SU-DHL-6 (cell line): Measurements from ENCODE around the gene PCDHGB3.
"Not testable (repeated sequence)": the region's sequence is repeated elsewhere in the genome, so short reads cannot be mapped to it uniquely, and the experiment has no call there.

Experiments
- H2AFZ ChIP-seq: fragments of 200-600 bp; sonication (generic); 2 replicates; pipeline ENCODE4 v1.6.1; 2014; ENCODE audit warnings: low read depth, mild to moderate bottlenecking, moderate library complexity, mixed read lengths, antibody characterized with exemption, low read length; ENCODE audit not compliant: severe bottlenecking
- H3F3A ChIP-seq: fragments of 200-600 bp; shearing (Covaris generic); 2 replicates; pipeline ENCODE4 v1.6.0; 2016; ENCODE audit warnings: antibody characterized with exemption, mild to moderate bottlenecking; ENCODE audit not compliant: insufficient read depth
- H3K27ac ChIP-seq: fragments of 200-600 bp; sonication (generic); 2 replicates; pipeline ENCODE4 v1.5.1; 2016; ENCODE audit warnings: low read depth, mild to moderate bottlenecking, low read length, moderate library complexity, mixed read lengths
- H3K27me3 ChIP-seq: fragments of 200-600 bp; sonication (generic), shearing (Covaris generic); 2 replicates; pipeline ENCODE4 v1.6.0; 2014; ENCODE audit warnings: mild to moderate bottlenecking, low read length
- H3K36me3 ChIP-seq: fragments of 200-600 bp; sonication (generic); 2 replicates; pipeline ENCODE4 v1.6.1; 2014; ENCODE audit warnings: mild to moderate bottlenecking, low read length, mixed read lengths
- H3K4me2 ChIP-seq: fragments of 300-600, 200-600 bp; shearing (Covaris generic), sonication (generic); 2 replicates; pipeline ENCODE4 v1.6.0; 2014; ENCODE audit warnings: low read length, low read depth, mild to moderate bottlenecking; ENCODE audit not compliant: poor library complexity, severe bottlenecking
- H3K4me3 ChIP-seq: fragments of 200-600 bp; sonication (generic); 2 replicates; pipeline ENCODE4 v1.5.1; 2014; ENCODE audit warnings: antibody characterized with exemption, low read length, mild to moderate bottlenecking, mixed read lengths; ENCODE audit not compliant: insufficient read depth, poor library complexity, severe bottlenecking
- H3K79me2 ChIP-seq: fragments of 200-600 bp; sonication (generic); 2 replicates; pipeline ENCODE4 v1.6.1; 2014; ENCODE audit warnings: mild to moderate bottlenecking, low read length, moderate library complexity; ENCODE audit not compliant: insufficient read depth
- H3K9ac ChIP-seq: fragments of 200-600 bp; sonication (generic); 2 replicates; pipeline ENCODE4 v1.7.0; 2014; ENCODE audit warnings: mild to moderate bottlenecking, low read length
- H3K9me2 ChIP-seq: fragments of 200-600 bp; sonication (generic); replicated peaks from 2 replicates; pipeline ENCODE4 v1.6.1; 2014; ENCODE audit warnings: low read length; ENCODE audit not compliant: insufficient read depth
- H3K9me3 ChIP-seq: fragments of 200-600 bp; sonication (generic); 2 replicates; pipeline ENCODE4 v1.6.1; 2014; ENCODE audit warnings: low read length, mixed read lengths; ENCODE audit not compliant: insufficient read depth
- H4K20me1 ChIP-seq: fragments of 200-600 bp; sonication (generic); 2 replicates; pipeline ENCODE4 v1.6.1; 2014; ENCODE audit warnings: low read depth, mild to moderate bottlenecking, antibody characterized with exemption, low read length, moderate library complexity, mixed read lengths
- EZH2phosphoT487 ChIP-seq: fragments of 200-600 bp; sonication (generic), shearing (Covaris generic); conservative IDR thresholded peaks from 2 replicates; pipeline ENCODE4 v1.6.1; 2018; ENCODE audit warnings: mild to moderate bottlenecking, antibody characterized with exemption, low read length, moderate library complexity, mixed read lengths
- TF ChIP-seq, protein P1 (sequence below): fragments of 200-600 bp; sonication (generic); IDR thresholded peaks from one replicate; pipeline ENCODE4 v1.5.1; 2017; ENCODE audit warnings: antibody characterized with exemption, mild to moderate bottlenecking, low read length, moderate library complexity; ENCODE audit not compliant: insufficient read depth, poor library complexity, severe bottlenecking

Gene PCDHGB3

DNA sequence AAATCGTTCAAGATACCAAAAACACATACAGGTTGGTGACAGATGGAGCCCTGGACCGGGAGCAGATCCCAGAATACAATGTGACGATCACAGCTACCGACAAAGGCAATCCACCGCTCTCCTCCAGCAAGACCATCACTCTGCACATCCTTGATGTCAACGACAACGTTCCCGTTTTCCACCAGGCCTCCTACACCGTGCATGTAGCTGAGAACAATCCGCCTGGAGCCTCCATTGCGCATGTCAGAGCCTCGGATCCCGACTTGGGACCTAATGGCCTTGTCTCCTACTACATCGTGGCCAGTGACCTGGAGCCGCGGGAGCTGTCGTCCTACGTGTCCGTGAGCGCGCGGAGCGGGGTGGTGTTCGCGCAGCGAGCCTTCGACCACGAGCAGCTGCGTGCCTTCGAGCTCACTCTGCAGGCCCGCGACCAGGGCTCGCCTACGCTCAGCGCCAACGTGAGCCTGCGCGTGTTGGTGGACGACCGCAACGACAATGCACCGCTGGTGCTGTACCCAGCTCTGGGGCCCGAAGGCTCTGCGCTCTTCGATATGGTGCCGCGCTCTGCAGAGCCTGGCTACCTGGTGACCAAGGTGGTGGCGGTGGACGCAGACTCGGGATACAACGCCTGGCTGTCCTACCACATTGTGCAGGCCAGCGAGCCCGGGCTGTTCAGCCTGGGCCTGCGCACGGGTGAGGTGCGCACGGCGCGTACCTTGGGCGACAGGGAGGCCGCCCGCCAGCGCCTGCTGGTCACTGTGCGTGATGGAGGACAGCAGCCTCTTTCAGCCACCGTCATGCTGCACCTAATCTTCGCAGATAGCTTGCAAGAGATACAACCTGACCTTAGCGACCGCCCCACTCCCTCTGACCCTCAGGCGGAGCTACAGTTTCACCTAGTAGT is 1.8 kb downstream of the PCDHGB3 start:
- Histone ChIP-seq H3K79me2 (no peaks in the 10 kb centered on the region; the same call in 1 of the 2 replicates), H3K9me2 (no peaks in the 10 kb centered on the region), H3K4me3 (no peak overlapping the region), H2AFZ (no peak overlapping the region), H3K9me3 (peaks cover 50% of the 10 kb centered on the region; the same call in 1 of the 2 replicates), H3F3A (0 out of 2 replicates have a peak, but pooled peaks cover 3% of the 10 kb centered on the region), H3K4me2 (no peak overlapping the region), H3K9ac (no peak overlapping the region), H4K20me1 (no peaks in the 10 kb centered on the region), H3K36me3 (peaks cover 18% of the 10 kb centered on the region), H3K27ac (no peak overlapping the region), H3K27me3 (no peaks in the 10 kb centered on the region)
- no peak for TF ChIP-seq EZH2phosphoT487
- TF ChIP-seq, protein P1, sequence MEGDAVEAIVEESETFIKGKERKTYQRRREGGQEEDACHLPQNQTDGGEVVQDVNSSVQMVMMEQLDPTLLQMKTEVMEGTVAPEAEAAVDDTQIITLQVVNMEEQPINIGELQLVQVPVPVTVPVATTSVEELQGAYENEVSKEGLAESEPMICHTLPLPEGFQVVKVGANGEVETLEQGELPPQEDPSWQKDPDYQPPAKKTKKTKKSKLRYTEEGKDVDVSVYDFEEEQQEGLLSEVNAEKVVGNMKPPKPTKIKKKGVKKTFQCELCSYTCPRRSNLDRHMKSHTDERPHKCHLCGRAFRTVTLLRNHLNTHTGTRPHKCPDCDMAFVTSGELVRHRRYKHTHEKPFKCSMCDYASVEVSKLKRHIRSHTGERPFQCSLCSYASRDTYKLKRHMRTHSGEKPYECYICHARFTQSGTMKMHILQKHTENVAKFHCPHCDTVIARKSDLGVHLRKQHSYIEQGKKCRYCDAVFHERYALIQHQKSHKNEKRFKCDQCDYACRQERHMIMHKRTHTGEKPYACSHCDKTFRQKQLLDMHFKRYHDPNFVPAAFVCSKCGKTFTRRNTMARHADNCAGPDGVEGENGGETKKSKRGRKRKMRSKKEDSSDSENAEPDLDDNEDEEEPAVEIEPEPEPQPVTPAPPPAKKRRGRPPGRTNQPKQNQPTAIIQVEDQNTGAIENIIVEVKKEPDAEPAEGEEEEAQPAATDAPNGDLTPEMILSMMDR, result no peak

DNA sequence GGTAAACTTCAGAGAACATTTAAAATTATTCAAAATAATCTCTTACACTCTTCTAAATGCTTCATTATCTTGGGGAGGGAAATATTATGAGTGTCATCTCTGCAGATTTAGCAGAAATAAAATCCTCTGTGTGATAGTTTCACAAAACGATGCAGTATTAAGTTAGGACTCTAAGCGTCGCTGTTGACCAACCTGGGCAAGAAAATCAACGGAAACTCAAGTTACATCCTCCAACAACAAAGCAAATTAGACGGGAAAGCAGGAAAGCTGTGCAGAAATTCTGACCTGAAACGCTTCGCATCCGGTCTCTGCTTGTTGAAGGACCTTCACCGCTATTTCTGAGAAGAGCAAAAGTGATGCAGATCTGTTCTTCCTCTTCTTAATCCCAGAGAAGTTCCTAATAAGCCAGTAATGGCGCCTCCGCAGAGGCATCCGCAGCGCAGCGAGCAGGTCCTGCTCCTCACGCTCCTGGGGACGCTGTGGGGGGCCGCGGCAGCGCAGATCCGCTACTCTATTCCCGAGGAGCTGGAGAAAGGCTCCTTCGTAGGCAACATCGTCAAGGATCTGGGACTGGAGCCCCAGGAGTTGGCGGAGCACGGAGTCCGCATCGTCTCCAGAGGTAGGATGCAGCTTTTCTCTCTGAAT is 3.8 kb downstream of the PCDHGB3 start, which contains the start of gene PCDHGA6:
Gene PCDHGA6 (plus strand): TSS at position 219 of the 645 bp plus-strand sequence. CDS start 193 bp downstream, at position 412.
- Histone ChIP-seq H3F3A (no peaks in the 10 kb centered on the region), H3K4me2 (peak within 1 kb of the TSS; percentile 35), H3K4me3 (peak within 1 kb of the TSS; percentile 18), H4K20me1 (no peaks in the 10 kb centered on the region), H3K9me3 (peaks cover 58% of the 10 kb centered on the region; the same call in 1 of the 2 replicates), H3K36me3 (peaks cover 23% of the 10 kb centered on the region), H3K79me2 (peaks cover 7% of the 10 kb centered on the region; the same call in 1 of the 2 replicates), H3K9ac (no peak within 1 kb of the TSS), H3K27ac (no peak within 1 kb of the TSS), H2AFZ (no peak within 1 kb of the TSS), H3K9me2 (no peaks in the 10 kb centered on the region), H3K27me3 (no peaks in the 10 kb centered on the region)
- TF ChIP-seq EZH2phosphoT487, result no peak
- TF ChIP-seq, protein P1, result no peak

DNA sequence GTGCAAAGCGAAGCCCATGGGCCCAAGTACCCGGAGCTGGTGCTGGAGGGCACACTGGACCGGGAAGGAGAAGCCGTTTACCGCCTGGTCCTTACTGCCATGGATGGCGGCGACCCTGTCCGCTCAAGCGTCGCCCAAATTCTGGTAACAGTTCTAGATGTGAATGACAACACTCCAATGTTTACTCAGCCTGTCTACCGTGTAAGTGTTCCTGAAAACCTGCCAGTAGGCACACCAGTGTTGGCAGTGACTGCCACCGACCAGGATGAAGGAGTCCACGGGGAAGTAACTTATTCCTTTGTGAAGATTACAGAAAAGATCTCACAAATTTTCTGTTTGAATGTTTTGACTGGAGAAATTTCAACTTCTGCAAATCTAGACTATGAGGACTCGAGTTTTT is 4.6 kb downstream of the PCDHGB3 start:
- no peak overlapping the region for H2AFZ ChIP-seq
- no peaks in the 10 kb centered on the region for H4K20me1 ChIP-seq
- no peak overlapping the region for H3K27ac ChIP-seq
- H3K9ac ChIP-seq, result no peak overlapping the region
- TF ChIP-seq, protein P1, result no peak
- TF ChIP-seq EZH2phosphoT487, result no peak
- H3K36me3 ChIP-seq, result peaks cover 23% of the 10 kb centered on the region
- H3K9me2 ChIP-seq, result no peaks in the 10 kb centered on the region
- no peak overlapping the region for H3K4me3 ChIP-seq
- peaks cover 58% of the 10 kb centered on the region; the same call in 1 of the 2 replicates for H3K9me3 ChIP-seq
- H3K79me2 ChIP-seq, result peaks cover 7% of the 10 kb centered on the region; the same call in 1 of the 2 replicates
- H3F3A ChIP-seq, result no peaks in the 10 kb centered on the region
- no peaks in the 10 kb centered on the region for H3K27me3 ChIP-seq
- no peak overlapping the region for H3K4me2 ChIP-seq

DNA sequence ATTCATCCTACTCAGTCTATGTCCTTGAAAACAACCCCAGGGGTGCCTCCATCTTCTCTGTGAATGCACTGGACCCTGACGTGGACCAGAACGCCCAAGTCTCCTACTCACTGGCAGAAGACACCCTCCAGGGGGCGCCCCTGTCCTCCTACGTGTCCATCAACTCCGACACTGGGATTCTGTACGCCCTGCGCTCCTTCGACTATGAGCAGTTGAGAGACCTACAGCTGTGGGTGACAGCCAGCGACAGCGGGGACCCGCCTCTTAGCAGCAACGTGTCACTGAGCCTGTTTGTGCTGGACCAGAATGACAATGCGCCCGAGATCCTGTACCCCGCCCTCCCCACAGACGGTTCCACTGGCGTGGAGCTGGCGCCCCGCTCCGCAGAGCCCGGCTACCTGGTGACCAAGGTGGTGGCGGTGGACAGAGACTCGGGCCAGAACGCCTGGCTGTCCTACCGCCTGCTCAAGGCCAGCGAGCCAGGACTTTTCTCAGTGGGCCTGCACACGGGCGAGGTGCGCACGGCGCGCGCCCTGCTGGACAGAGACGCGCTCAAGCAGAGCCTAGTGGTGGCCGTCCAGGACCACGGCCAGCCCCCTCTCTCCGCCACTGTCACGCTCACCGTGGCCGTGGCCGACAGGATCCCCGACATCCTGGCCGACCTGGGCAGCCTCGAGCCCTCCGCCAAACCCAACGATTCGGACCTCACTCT is 5.6 kb downstream of the PCDHGB3 start:
- not testable (repeated sequence) for H3K27me3 ChIP-seq, H3K4me3 ChIP-seq, H3K27ac ChIP-seq, H2AFZ ChIP-seq, H4K20me1 ChIP-seq, H3F3A ChIP-seq, H3K79me2 ChIP-seq, H3K9ac ChIP-seq, H3K4me2 ChIP-seq, H3K9me2 ChIP-seq
- Histone ChIP-seq H3K36me3 (peaks cover 19% of the 10 kb centered on the region), H3K9me3 (peaks cover 53% of the 10 kb centered on the region; the same call in 1 of the 2 replicates)
